Caco-2 (cell line): Measurements from ENCODE around the gene SLFN5. TPM values are rescaled to one million over a fixed set of nuclear protein-coding genes. Genes with fewer than 3 reads are reported as not detected.

Experiments used
- BruUV-seq: library from RNA; stranded (reverse); fragments of 400-500 nt; replicated peaks from 2 replicates; lab custom pipeline; 2021; lab: Mats Ljungman, UMichigan
- CTCF ChIA-PET: fragments of 300-600 bp; sonication (Branson Sonifier 250); formaldehyde crosslinking; loops from one replicate; lab custom pipeline; 2022; ENCODE audit warnings: antibody characterized with exemption; lab: Charles Lee
- POLR2A ChIA-PET: fragments of 300-600 bp; sonication (Branson Sonifier 250); formaldehyde crosslinking; loops from one replicate; lab custom pipeline; 2022; ENCODE audit warnings: antibody characterized with exemption; lab: Charles Lee
- DNase-seq, 2 experiments: peaks; one replicate each; pipeline versions ENCODE4 v3.0.0 to v3.0.0-alpha.2; 2020 to 2022
- H3K27me3 ChIP-seq: replicated peaks from 2 replicates; pipeline ENCODE4 v1.6.0; 2011; ENCODE audit warnings: low read length; ENCODE audit not compliant: control insufficient read depth, insufficient read depth
- H3K36me3 ChIP-seq: 2 replicates; pipeline ENCODE4 v1.5.1; 2011; ENCODE audit warnings: low read length; ENCODE audit not compliant: control insufficient read depth, insufficient read depth
- H3K4me1 ChIP-seq: fragments of 250-450 bp; sonication (Bioruptor Pico); 2 replicates; pipeline ENCODE4 v1.5.1; 2020; ENCODE audit warnings: mild to moderate bottlenecking
- H3K4me3 ChIP-seq: 2 replicates; pipeline ENCODE4 v1.5.1; 2011; ENCODE audit warnings: low read depth, mild to moderate bottlenecking, control low read depth, low read length
- H3K9me3 ChIP-seq: fragments of 250-450 bp; sonication (Bioruptor Pico); 2 replicates; pipeline ENCODE4 v1.5.1; 2020; ENCODE audit warnings: mild to moderate bottlenecking, moderate library complexity
- H3K27ac Mint-ChIP-seq: one replicate; pipeline ENCODE4 v1.8.0; 2022; ENCODE audit warnings: mixed read lengths; ENCODE audit not compliant: unreplicated experiment
- H3K27me3 Mint-ChIP-seq: one replicate; pipeline ENCODE4 v1.8.0; 2022; ENCODE audit warnings: mixed read lengths; ENCODE audit not compliant: insufficient read depth, unreplicated experiment
- H3K36me3 Mint-ChIP-seq: one replicate; pipeline ENCODE4 v1.8.0; 2022; ENCODE audit warnings: mild to moderate bottlenecking, mixed read lengths; ENCODE audit not compliant: insufficient read depth, unreplicated experiment
- H3K4me1 Mint-ChIP-seq: one replicate; pipeline ENCODE4 v1.8.0; 2022; ENCODE audit warnings: low read depth, mixed read lengths; ENCODE audit not compliant: unreplicated experiment
- H3K4me3 Mint-ChIP-seq: one replicate; pipeline ENCODE4 v1.8.0; 2022; ENCODE audit warnings: mild to moderate bottlenecking, moderate library complexity, mixed read lengths; ENCODE audit not compliant: unreplicated experiment
- H3K9me3 Mint-ChIP-seq: one replicate; pipeline ENCODE4 v1.8.0; 2022; ENCODE audit warnings: mixed read lengths; ENCODE audit not compliant: unreplicated experiment
- intact Hi-C: fragments of 100-400 bp; cut with micrococcal nuclease; formaldehyde crosslinking; loops from one replicate; pipeline ENCODE4 v1.10.0; 2022; ENCODE audit not compliant: unreplicated experiment
- total RNA-seq: library from RNA; stranded (reverse); gene quantifications from 2 replicates; pipeline ENCODE4 v1.2.3, GENCODE V29; 2022
- TF ChIP-seq, protein P1 (sequence below), 2 experiments: fragments of 200-600 bp in 1 of 2; IDR thresholded peaks; 1 replicate in 1 of 2; 2 replicates in 1 of 2; pipeline versions ENCODE4 v1.5.1 to v1.8.0; 2011 to 2022; ENCODE audit warnings: antibody characterized with exemption in 1 of 2, control low read depth in 1 of 2, inconsistent platforms in 1 of 2, low read depth in 1 of 2, low read length in 1 of 2, mild to moderate bottlenecking in 1 of 2, moderate library complexity in 1 of 2; ENCODE audit not compliant: insufficient read depth in 1 of 2, severe bottlenecking in 1 of 2, unreplicated experiment in 1 of 2

Gene SLFN5
- total RNA-seq, 1 experiment from 2014 or later, result 1.6 TPM

DNA sequence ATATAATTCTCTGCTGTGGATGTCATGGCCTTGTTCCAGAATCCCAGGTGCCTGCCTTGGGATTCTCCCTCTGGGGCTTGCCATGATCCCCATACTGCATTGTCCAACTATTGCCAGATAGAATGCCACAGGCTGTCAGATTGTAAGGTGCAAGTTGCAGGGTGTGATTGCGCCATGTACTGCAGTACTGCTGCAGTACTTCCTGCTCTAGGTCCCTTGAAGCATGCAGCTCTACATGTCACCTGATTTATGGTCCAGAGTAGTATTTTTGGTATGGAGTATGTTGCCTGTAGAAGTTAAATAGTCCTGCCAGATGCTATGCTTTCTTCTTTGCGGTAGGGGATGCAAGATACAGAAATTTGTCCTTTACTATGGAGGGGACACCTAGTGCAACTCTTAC lies 7.0 kb upstream of the SLFN5 start:
- Histone ChIP-seq H3K27me3 (no peaks in the 10 kb centered on the region; the same call in none of the 2 replicates), H3K9me3 (no peaks in the 10 kb centered on the region), H3K36me3 (no peaks in the 10 kb centered on the region), H3K4me3 (no peak overlapping the region), H3K4me1 (no peaks in the 10 kb centered on the region)
- Mint-ChIP-seq H3K4me3 (no peak overlapping the region), H3K9me3 (no peaks in the 10 kb centered on the region), H3K27me3 (peaks cover 14% of the 10 kb centered on the region), H3K4me1 (no peaks in the 10 kb centered on the region), H3K27ac (no peak overlapping the region), H3K36me3 (no peaks in the 10 kb centered on the region)
- BruUV-seq, result no TSS peak
- no peak for DNase-seq
- TF ChIP-seq, protein P1, sequence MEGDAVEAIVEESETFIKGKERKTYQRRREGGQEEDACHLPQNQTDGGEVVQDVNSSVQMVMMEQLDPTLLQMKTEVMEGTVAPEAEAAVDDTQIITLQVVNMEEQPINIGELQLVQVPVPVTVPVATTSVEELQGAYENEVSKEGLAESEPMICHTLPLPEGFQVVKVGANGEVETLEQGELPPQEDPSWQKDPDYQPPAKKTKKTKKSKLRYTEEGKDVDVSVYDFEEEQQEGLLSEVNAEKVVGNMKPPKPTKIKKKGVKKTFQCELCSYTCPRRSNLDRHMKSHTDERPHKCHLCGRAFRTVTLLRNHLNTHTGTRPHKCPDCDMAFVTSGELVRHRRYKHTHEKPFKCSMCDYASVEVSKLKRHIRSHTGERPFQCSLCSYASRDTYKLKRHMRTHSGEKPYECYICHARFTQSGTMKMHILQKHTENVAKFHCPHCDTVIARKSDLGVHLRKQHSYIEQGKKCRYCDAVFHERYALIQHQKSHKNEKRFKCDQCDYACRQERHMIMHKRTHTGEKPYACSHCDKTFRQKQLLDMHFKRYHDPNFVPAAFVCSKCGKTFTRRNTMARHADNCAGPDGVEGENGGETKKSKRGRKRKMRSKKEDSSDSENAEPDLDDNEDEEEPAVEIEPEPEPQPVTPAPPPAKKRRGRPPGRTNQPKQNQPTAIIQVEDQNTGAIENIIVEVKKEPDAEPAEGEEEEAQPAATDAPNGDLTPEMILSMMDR (IDR thresholded peaks at IDR 0.05; ENCODE audit: insufficient read depth in 1 of 2, low read depth in 1 of 2, low read length in 1 of 2, severe bottlenecking in 1 of 2, unreplicated experiment in 1 of 2), result no peak
- intact Hi-C loops, result no loop called here
- POLR2A ChIA-PET, result no interaction called here
- CTCF ChIA-PET, result no interaction called here

DNA sequence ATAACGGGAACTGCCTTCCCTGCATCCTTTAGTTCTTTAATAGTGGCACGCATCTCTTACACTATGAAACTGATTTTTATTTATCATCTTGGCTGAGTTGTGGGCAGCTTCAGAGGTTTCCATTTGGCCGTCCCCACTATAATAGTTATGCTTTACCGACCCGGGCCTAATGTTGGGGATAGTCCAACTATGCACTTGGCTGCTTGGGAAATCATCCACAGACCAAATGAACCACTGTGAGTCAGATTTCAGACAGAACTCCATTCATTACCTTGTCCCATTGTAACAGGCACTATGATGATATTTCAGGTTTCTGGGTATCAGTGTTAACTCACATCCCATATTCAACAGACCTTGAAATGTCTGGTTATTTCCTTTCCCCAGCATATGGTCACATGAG lies 6.1 kb upstream of the SLFN5 start:
- peaks cover 10% of the 10 kb centered on the region for H3K27me3 Mint-ChIP-seq
- no peak for DNase-seq
- Histone ChIP-seq H3K4me3 (no peak overlapping the region), H3K27me3 (no peaks in the 10 kb centered on the region; the same call in none of the 2 replicates), H3K9me3 (no peaks in the 10 kb centered on the region), H3K4me1 (no peaks in the 10 kb centered on the region; the same call in 1 of the 2 replicates), H3K36me3 (no peaks in the 10 kb centered on the region)
- H3K27ac Mint-ChIP-seq, result no peak overlapping the region
- H3K36me3 Mint-ChIP-seq, result no peaks in the 10 kb centered on the region
- H3K4me3 Mint-ChIP-seq, result no peak overlapping the region
- H3K9me3 Mint-ChIP-seq, result no peaks in the 10 kb centered on the region
- POLR2A ChIA-PET, result no interaction called here
- CTCF ChIA-PET, result no interaction called here
- TF ChIP-seq, protein P1 (IDR thresholded peaks at IDR 0.05; ENCODE audit: insufficient read depth in 1 of 2, low read depth in 1 of 2, low read length in 1 of 2, severe bottlenecking in 1 of 2, unreplicated experiment in 1 of 2), result no peak
- BruUV-seq, result no TSS peak
- peaks cover 4% of the 10 kb centered on the region for H3K4me1 Mint-ChIP-seq
- intact Hi-C loops, result no loop called here

DNA sequence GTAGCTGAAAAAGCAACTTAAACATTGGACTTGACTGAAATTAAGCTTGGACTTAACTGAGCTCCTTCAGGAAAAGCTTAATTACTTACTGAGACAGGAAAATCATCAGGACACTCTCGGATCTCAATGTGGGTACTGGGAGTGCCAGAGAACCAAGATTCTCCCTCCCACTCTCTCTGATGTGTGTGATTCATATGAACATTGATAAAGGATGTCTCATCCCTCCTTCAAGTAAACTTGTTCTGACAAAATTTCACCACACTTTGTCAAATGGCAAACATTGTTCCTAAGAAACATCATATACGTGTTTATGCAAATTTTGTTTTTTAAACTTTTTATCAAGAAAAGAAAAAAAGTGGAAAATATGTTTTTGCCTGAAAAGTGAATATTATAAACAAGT lies 4.1 kb upstream of the SLFN5 start:
- Histone ChIP-seq H3K4me1 (peaks cover 5% of the 10 kb centered on the region), H3K4me3 (no peak overlapping the region), H3K27me3 (no peaks in the 10 kb centered on the region; the same call in 1 of the 2 replicates), H3K36me3 (no peaks in the 10 kb centered on the region), H3K9me3 (no peaks in the 10 kb centered on the region)
- Mint-ChIP-seq H3K4me1 (peaks cover 9% of the 10 kb centered on the region), H3K4me3 (no peak overlapping the region), H3K36me3 (peaks cover 7% of the 10 kb centered on the region), H3K9me3 (no peaks in the 10 kb centered on the region), H3K27me3 (peaks cover 10% of the 10 kb centered on the region), H3K27ac (no peak overlapping the region)
- ChIA-PET CTCF (no interaction called here), POLR2A (no interaction called here)
- DNase-seq, result no peak
- TF ChIP-seq, protein P1 (IDR thresholded peaks at IDR 0.05; ENCODE audit: insufficient read depth in 1 of 2, low read depth in 1 of 2, low read length in 1 of 2, severe bottlenecking in 1 of 2, unreplicated experiment in 1 of 2), result no peak
- intact Hi-C loops, result no loop called here
- BruUV-seq, result no TSS peak
